ENCODE measurements around the gene CDH4.

CDH4 gene

DNA sequence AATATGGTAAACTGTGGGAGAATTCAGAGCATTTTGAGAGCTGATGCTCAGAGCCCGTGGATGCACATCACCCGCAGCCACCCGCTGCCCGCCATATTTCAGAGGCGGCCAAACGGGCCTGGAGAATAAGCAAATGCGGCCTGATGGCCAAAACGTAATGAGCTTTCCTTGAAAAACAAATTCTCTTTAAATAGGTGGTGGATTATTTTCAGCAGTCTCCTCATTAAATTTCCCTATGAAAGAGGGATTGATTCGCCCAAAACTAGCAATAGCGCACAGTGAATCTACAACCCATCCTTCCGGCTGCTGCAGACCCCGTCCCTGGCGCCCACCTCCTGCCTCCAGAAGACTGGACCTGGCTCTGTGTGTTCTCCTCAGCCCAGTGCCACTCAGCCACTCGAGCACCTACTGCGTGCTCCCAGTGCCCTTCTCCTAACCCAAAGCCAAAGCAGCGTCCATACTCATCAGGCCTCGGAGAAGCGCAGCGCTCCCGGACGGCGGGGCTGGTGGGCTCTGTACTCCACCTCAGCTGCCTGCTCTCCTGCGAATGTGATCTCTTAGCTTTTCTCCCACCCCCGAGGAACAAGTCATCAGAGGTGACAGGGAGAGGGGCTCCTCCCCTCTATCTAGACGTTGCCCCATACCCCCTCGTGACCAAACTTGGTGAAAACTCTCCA is 588.9 kb downstream of the CDH4 start:
- CTCF ChIA-PET = no interaction called here
- POLR2A ChIA-PET = no interaction called here
- no peak for DNase-seq (ENCODE audit: extremely low spot score)
- no peak for TF ChIP-seq CTCF (IDR thresholded peaks at IDR 0.05; ENCODE audit: control extremely low read depth, extremely low read depth, low read depth, missing control alignments)

- DNase-seq (ENCODE audit: extremely low spot score) = no peak
- CTCF ChIA-PET = no interaction called here
- no peak for TF ChIP-seq CTCF (IDR thresholded peaks at IDR 0.05; ENCODE audit: control extremely low read depth, extremely low read depth, low read depth, missing control alignments)
- POLR2A ChIA-PET = no interaction called here
These were observed 589.5 kb downstream of the CDH4 start for GRCh38 chr20:61841551-61841950.

DNA sequence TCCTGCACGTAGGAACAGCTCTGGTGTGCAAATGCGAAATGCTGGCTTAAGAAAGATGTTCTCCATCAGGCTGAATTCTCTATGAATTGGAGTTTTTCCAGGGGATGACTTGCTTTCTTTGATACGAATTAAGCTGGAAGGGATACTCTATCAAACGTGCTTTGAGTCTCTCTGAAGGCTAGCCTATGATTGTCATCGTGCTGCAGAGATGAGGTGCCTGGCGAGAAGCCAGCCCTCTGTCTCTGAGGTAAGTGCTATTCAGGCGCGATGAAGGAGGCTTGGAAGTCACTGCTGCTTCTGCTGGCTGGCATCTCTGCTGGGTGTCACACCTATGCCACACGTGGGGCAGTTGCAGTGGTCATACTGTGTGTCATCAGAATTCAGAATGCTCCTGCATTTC is 589.9 kb downstream of the CDH4 start:
- ChIA-PET POLR2A (no interaction called here), CTCF (no interaction called here)
- no peak for TF ChIP-seq CTCF (IDR thresholded peaks at IDR 0.05; ENCODE audit: control extremely low read depth, extremely low read depth, low read depth, missing control alignments)
- no peak for DNase-seq (ENCODE audit: extremely low spot score)

- no peak for DNase-seq (ENCODE audit: extremely low spot score)
- CTCF ChIA-PET = no interaction called here
These were observed 592.6 kb downstream of the CDH4 start for GRCh38 chr20:61844621-61845020.

GRCh38 chr20:61845233-61845671 is 593.2 kb downstream of the CDH4 start:
- DNase-seq (ENCODE audit: extremely low spot score) = no peak
- ChIA-PET CTCF (no interaction called here), POLR2A (no interaction called here)
- TF ChIP-seq CTCF (IDR thresholded peaks at IDR 0.05; ENCODE audit: control extremely low read depth, extremely low read depth, low read depth, missing control alignments) = no peak

More at GRCh38 chr20:61844621-61845020, 592.6 kb downstream of the CDH4 start:
- POLR2A ChIA-PET = no interaction called here
- TF ChIP-seq CTCF (IDR thresholded peaks at IDR 0.05; ENCODE audit: control extremely low read depth, extremely low read depth, low read depth, missing control alignments) = no peak

- ChIA-PET POLR2A (no interaction called here), CTCF (no interaction called here)
- no peak for TF ChIP-seq CTCF (IDR thresholded peaks at IDR 0.05; ENCODE audit: control extremely low read depth, extremely low read depth, low read depth, missing control alignments)
- no peak for DNase-seq (ENCODE audit: extremely low spot score)
These were observed 594.0 kb downstream of the CDH4 start for GRCh38 chr20:61846074-61846473.
